GM04504 (cell line): ENCODE data around the gene KCNC1.

Experiments
- DNase-seq: peaks from one replicate; pipeline ENCODE4 v3.0.0-alpha.2; 2012; ENCODE audit warnings: low read depth

The KCNC1 gene

DNA sequence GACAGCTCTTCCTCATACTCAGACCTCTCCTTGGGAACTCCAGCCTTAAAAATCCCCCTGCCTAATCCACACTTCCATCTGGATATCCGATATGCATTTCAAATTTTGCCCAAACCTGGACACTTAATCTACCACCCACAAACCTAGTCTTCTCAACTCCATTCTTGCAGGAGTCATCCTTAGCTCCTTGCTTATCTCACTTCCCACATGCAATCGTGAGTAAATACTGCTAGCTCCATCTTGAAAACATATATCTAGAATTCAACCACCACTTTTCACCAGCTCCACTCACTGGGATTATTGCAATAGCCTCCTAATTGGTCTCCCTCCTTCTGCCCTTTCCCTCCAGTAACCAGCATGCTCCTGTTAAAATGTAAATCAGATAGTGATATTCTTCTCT lies 17.8 kb upstream of the KCNC1 start:
- no peak for DNase-seq

DNA sequence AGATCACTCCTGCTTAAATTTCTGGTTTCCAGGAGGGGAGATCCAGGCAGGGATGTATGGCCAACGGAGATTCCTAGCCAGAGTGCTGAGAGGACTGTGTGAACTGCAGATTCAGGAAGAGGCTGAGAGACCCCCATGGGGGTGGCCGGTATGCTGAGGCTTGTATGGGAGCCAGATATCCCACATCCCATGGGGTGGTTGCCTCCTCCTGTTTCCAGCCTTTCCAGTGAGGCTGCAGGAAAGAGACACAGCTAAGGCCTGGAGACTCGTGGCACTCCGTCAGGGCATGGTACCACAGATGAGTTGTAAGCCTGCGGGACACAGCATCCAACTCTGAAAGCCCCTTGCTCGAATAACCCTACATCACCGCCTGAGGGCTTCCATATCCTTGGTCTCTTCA lies 16.6 kb upstream of the KCNC1 start:
- no peak for DNase-seq

DNA sequence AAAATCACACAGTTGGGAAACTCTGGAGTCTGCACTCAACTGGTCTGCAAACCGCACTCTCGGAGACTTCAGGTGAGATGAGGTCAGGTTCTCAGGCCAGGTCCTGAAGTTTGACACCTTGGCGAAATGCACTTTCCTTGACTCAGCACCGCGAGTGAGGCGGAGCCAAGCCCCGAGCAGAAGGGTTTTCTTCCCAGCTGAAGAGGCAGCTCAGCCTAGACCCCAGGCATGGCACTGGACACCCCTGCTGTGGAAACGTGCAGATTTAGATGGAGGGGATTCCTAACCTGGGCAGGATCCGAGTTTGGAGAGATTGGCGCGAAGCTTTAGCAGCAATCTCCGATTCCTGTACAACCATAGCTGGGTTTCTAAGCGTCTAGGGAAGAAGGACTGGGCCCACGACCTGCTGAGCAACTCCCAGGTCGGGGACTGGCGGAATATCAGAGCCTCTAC lies 16.0 kb upstream of the KCNC1 start:
- DNase-seq: no peak

DNA sequence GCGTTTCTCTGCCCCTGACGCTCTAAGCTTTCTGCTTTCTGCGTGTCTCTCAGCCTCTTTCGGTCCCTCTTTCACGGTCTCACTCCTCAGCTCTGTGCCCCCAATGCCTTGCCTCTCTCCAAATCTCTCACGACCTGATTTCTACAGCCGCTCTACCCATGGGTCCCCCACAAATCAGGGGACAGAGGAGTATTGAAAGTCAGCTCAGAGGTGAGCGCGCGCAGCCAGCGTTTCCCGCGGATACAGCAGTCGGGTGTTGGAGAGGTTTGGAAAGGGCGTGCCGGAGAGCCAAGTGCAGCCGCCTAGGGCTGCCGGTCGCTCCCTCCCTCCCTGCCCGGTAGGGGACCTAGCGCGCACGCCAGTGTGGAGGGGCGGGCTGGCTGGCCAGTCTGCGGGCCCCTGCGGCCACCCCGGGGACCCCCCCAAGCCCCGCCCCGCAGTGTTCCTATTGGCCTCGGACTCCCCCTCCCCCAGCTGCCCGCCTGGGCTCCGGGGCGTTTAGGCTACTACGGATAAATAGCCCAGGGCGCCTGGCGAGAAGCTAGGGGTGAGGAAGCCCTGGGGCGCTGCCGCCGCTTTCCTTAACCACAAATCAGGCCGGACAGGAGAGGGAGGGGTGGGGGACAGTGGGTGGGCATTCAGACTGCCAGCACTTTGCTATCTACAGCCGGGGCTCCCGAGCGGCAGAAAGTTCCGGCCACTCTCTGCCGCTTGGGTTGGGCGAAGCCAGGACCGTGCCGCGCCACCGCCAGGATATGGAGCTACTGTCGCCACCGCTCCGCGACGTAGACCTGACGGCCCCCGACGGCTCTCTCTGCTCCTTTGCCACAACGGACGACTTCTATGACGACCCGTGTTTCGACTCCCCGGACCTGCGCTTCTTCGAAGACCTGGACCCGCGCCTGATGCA lies 15.3 kb upstream of the KCNC1 start, which contains the start of gene MYOD1:
Gene MYOD1, plus strand, starts transcription at position 544 of the 910 bp plus-strand sequence. Its CDS starts 212 bp downstream, at position 756.
- DNase-seq: no peak

DNA sequence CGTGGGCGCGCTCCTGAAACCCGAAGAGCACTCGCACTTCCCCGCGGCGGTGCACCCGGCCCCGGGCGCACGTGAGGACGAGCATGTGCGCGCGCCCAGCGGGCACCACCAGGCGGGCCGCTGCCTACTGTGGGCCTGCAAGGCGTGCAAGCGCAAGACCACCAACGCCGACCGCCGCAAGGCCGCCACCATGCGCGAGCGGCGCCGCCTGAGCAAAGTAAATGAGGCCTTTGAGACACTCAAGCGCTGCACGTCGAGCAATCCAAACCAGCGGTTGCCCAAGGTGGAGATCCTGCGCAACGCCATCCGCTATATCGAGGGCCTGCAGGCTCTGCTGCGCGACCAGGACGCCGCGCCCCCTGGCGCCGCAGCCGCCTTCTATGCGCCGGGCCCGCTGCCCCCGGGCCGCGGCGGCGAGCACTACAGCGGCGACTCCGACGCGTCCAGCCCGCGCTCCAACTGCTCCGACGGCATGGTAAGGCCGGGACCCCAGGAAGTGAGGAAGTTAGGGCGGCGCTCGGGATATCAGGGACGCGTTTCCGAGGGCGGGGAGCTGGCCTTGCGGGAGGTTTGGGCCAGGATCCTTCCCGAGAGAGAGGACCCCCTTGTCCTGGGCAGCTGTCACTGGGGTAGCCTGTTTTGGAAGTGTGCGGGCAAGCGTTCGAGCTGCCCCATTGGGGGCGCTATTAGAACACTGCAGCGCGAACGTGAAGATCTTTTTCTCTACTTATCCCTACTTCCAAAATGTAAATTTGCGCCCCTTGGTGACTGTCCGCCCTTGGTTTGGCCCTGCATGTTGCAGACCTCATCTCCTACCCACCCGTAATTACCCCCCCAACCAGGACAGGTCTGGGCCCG lies 14.4 kb upstream of the KCNC1 start:
- no peak for DNase-seq

DNA sequence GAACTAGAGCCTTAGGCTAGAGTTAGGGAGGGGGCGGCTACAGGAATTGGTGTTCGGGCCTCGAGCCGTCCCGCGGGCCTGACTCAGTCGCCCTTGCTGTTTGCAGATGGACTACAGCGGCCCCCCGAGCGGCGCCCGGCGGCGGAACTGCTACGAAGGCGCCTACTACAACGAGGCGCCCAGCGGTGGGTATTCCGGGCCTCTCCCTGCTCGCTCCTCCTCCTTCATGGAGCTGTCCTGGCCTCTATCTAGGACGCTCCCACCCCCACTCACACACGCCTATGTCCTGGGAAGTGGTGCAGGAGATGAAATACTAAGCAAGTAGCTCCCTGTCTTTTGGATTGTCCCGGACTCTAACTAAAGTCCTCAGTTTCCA lies 13.8 kb upstream of the KCNC1 start:
- DNase-seq: no peak

DNA sequence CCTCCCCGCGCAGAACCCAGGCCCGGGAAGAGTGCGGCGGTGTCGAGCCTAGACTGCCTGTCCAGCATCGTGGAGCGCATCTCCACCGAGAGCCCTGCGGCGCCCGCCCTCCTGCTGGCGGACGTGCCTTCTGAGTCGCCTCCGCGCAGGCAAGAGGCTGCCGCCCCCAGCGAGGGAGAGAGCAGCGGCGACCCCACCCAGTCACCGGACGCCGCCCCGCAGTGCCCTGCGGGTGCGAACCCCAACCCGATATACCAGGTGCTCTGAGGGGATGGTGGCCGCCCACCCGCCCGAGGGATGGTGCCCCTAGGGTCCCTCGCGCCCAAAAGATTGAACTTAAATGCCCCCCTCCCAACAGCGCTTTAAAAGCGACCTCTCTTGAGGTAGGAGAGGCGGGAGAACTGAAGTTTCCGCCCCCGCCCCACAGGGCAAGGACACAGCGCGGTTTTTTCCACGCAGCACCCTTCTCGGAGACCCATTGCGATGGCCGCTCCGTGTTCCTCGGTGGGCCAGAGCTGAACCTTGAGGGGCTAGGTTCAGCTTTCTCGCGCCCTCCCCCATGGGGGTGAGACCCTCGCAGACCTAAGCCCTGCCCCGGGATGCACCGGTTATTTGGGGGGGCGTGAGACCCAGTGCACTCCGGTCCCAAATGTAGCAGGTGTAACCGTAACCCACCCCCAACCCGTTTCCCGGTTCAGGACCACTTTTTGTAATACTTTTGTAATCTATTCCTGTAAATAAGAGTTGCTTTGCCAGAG lies 13.2 kb upstream of the KCNC1 start:
- DNase-seq: no peak

DNA sequence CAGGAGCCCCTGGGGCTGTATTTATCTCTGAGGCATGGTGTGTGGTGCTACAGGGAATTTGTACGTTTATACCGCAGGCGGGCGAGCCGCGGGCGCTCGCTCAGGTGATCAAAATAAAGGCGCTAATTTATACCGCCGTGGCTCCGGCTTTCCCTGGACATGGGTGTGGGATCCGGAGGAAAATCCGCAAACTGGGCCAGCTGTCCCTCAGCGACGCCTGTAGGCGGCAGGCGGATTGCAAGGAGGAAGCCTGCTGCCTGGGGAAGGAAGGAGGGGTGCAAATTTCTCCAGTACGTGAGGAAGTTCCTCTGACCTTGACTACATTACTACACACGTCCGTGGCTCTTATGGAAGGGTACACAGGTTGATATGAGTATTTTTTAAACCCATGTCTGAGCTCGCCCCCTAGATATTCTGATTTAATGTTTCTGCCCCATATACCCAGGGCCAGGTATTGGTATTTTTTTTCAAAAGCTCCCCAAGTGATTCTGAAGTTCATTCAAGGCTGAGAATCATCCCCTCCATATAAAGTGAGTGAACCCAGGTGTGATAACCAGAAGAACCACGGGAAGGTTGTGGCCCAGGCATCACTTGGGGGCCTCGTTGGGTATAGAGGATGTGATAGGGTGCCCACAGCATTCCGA lies 12.5 kb upstream of the KCNC1 start:
- DNase-seq: no peak

DNA sequence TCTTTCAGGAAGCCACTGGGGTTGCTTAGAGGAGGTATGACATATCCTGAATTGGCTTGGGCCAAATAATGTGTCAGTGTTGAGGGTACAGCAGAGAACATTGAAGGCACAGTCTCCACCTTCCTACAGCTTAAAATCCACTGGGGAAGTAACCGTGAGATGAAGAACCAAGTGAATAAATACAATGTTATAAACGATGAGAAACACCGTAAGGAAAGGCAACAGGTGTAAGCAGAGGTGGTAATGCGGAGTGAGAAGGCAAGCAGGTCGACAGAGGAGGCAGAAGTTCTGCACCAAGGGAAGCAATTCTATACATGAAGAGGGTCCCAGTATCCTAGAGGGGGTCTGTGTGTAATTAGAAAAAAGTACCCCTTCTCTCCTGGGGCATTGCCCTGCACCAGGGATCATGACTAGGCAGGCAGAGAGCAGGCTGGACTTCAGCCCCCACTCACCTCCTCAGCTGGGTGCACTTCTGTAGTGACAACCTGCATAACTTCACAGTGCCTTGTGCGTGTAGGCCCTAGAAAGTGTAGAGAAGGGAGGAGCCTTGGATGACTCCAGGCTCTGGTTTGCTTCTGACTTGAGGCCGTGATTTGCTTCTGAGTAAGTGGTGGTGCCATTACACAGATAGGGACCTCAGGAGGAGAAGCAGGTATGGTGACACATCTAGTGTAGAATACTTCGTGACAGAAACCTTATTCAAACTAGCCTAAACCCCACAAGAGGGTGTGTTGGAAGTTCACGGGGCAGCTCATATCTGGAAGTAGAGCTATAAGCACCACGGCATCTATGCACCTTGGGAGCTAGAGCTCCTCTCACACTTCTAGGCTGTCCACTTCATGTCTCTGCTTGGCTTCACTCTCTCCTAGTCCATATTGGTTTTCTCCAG lies 10.3 kb upstream of the KCNC1 start:
- DNase-seq: no peak

DNA sequence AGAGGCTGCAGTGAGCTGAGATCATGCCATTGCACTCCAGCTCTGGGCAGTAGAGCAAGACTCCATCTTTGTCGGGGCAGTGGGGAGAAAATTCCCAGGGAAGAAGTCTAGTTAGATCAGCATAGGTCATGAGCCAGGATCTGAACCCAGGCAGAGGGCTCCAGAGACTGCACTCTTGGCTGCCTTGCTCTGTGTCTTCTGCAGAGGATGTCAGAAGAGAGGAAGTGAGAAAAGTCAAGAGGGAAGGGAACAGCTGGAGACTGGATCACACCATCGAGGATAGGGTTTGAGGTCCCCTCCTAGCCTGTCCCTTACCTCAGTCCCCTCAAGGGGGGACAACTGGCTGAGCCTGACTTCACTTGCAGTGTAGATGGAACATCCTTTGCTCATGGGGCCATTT lies 9.4 kb upstream of the KCNC1 start:
- DNase-seq: no peak

DNA sequence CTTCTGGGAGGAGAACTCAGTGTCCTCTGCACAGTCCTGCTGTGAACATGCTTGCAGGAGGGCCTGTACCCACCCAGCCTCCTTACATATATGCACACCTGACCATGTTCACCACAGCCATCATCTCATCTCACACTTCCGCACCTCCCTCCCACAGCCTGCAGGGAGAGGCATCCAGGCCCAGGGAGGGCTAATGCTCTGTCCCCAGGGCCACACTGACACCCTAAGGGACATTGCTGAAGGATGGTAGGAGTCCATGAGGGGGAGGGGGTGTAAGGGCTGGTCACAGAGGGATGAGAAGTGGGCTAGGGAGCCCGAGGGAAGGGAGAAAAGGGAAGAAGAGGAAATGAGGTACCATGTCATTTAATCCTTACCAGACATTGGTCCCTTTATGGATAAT lies 4.4 kb upstream of the KCNC1 start:
- DNase-seq: no peak

DNA sequence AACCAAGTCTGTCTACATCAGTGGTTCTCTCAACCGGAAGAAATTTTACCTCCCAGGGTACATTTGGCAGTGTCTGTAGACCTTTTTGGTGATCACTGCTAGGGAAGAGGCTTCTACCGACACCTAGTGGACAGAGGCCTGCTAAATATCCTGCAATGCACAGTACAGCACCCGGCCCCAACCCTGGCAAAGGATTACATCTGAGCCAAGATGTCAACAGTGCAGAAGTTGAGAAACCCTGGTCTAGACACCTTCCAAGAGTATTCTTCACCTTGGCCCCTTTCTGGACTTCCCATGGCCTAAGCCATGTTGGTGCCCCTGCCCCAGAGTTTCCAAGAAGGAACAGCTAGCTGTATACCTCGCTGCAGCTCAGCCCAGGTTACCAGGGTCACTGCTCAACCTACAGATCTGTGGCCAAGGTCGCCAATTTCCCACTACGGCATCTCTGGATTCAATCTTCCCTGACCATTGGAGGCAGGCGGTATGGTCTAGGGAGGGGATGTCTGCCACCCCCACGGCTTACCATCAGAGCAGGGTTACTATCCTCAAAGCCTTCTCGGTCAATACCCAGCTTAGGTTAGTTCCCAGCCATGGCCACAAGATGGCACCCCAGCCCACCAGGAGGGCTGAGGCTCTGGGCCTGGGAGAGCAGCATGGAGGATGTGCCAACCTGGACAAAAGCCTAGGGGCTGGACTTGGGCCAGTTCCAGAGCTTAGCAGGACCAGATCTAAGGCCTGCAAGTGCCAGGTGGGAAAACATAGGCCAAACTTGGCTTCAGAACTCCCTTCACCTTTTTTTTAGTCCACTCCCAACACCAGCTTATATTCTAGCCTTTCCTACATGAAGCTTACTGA lies 3.7 kb upstream of the KCNC1 start:
- peak; percentile 32 for DNase-seq

DNA sequence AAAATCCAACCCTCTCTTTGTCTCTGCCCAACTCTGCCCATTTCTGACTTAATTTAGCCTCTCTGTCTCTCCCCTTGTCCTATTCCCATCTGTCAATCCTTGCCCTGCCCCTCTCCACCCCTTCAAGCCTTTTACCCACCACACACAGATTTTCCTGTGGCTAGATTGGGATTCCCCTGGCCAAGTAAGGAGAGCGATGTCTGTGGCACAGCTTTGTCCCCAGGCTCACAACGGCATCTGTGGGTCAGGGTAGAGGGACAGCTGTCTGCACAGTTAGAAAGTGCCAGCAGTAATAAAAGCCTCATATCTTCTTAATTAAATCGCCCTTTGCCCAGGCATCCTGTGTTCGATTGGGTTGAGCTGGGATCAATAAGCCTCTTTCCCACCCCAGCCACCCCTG lies 1.3 kb upstream of the KCNC1 start:
- DNase-seq: no peak

DNA sequence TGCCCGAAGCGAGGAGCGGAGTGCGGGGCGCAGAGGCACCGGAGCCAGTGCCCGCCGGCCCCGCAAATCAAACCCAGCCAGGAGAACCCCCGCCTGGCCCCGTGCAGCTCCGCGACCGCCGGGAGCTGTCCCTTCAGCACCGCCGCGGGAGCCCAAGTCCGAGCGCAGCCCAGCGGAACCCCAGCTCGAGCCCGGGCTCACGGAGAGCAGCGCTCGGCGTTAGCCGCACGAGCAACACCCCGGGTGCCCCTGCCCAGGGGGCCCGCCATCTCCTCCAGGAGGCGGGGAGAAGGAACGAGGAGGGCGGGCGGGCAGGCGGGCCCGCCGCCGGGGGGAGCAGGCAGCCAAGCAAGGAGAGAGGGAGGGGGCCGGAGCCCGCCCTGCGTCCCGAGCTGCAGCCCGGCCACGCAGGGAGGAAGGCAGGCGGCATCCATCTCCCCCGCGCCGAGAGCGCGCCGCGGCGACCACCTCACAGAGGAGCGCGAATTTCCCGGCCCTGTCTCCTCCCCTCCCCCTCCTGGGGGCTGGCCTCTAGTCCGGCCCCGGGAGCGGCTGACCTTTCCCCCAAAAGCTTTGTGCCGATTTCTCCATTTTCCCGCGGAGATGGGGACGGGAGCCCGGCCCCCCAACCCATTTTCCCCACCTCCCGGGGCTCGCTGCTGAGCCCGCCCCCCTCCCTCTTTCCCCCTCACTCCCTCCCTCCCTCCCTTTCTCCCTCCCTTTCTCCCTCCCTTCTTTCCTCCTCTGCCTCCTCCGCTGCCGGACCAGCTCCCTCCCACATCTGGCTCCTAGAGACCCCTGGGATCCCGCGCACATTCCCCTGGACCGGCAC lies 621 bp downstream of the KCNC1 start:
- DNase-seq: peak; percentile 35

DNA sequence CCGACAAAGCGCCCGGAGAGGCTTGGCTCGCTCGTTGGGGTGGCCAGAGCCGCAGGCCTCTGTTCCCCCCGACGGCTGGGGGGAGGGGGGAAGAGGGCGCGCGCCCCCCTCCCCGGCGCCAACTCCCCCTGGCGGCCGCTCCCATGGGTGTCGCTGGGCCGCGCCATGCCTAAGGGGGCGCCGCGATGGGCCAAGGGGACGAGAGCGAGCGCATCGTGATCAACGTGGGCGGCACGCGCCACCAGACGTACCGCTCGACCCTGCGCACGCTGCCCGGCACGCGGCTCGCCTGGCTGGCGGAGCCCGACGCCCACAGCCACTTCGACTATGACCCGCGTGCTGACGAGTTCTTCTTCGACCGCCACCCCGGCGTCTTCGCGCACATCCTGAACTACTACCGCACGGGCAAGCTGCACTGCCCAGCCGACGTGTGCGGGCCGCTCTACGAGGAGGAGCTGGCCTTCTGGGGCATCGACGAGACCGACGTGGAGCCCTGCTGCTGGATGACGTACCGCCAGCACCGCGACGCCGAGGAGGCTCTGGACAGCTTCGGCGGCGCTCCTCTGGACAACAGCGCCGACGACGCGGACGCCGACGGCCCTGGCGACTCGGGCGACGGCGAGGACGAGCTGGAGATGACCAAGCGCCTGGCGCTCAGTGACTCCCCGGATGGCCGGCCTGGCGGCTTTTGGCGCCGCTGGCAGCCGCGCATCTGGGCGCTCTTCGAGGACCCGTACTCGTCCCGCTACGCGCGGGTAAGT lies 1.4 kb downstream of the KCNC1 start:
- no peak for DNase-seq

DNA sequence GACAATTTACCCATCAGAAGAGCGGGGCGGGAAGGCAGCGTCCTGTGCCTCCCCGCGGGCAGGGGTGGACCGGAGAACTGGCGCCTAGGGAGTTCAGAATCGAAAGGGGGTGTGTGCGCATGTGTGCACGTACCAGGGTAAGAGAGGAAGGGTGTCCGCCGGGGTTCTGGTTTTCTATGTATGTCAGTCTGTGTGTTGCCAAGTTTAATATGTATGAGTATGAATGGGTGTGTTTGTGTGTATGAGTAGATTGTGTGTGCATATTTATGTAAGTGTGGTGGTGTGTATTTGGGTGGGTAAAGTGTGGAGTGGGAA lies 2.0 kb downstream of the KCNC1 start:
- no peak for DNase-seq

DNA sequence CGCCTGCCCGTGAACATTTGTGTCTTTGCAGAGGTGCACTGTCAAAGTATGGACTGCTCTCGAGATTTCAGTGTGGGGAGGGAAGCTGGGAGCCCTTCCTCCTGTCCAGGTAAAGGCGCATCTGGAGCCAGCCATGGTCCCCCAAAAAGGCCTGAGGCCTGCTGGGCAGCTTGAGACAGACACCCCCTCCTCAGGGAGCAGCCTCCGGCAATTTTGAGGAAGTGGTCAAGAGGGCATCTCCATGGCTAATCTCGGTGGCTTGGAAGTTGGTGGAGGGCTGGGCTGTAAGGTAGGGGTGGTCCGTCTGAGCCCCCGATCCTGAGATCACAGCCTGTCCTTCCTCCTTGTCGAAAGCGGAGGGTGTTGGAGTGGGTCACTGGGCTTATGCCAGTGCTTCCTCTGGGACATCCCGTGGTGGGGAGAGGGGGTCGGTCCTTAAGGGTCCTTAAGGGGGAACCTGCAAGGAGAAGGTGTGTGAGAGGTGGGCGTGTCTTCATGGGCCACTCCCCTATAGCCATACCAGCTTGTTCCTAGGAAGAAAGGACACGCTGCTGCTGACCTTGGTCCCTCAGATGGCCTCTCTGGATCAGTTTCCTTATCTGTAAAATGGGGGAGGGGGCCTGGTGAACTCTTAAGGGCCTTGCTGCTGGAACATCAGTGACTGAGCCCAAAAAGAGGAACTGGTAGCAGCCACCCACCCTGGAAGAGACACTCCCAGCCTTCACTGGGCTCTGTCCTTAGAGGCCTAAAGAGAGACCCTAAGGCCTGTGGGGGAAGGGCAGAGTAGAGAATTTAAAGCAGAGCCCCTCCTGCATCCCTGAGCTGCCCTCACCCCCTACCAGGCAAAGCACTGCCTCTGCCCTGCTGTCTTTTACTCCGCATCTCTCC lies 2.6 kb downstream of the KCNC1 start:
- DNase-seq: no peak
